Muscle layer of duodenum (tissue), 2 donors: ENCODE measurements around the gene RPRD1B.

Source experiments
- H3K27ac ChIP-seq: one replicate; pipeline ENCODE4 v1.7.0; 2013; ENCODE audit warnings: mild to moderate bottlenecking, low read length
- H3K27me3 ChIP-seq: one replicate; pipeline ENCODE4 v1.7.0; 2013; ENCODE audit warnings: low read depth, mild to moderate bottlenecking, control low read depth, low read length
- H3K36me3 ChIP-seq, 2 donors: one replicate each; pipeline ENCODE4 v1.7.0; 2013; ENCODE audit warnings: low read length in 2 of 2, control low read depth in 1 of 2, mild to moderate bottlenecking in 1 of 2; ENCODE audit not compliant: insufficient read depth in 2 of 2, control insufficient read depth in 1 of 2
- H3K4me1 ChIP-seq, 2 donors: one replicate each; pipeline ENCODE4 v1.7.0; 2013; ENCODE audit warnings: low read length in 2 of 2, mild to moderate bottlenecking in 2 of 2, control low read depth in 1 of 2, moderate library complexity in 1 of 2; ENCODE audit not compliant: insufficient read depth in 2 of 2, control insufficient read depth in 1 of 2
- H3K4me3 ChIP-seq, 2 donors: one replicate each; pipeline ENCODE4 v1.7.0; 2013; ENCODE audit warnings: low read length in 2 of 2, low read depth in 1 of 2, mild to moderate bottlenecking in 1 of 2
- H3K9me3 ChIP-seq, 2 donors: one replicate each; pipeline ENCODE4 v1.7.0; 2013; ENCODE audit warnings: low read length in 2 of 2, control low read depth in 1 of 2, mild to moderate bottlenecking in 1 of 2; ENCODE audit not compliant: control insufficient read depth in 1 of 2
- donor health status: healthy.

Gene RPRD1B

GRCh38 chr20:38133680-38134426, 100.3 kb downstream of the RPRD1B start:
- peaks cover 0 to 7% of the 10 kb centered on the region in 2 donors for H3K4me1 ChIP-seq

GRCh38 chr20:38134427-38135270, 101.1 kb downstream of the RPRD1B start:
- no peak overlapping the region for H3K27ac ChIP-seq
- H3K9me3 ChIP-seq = no peaks in the 10 kb centered on the region
- peaks cover 0 to 32% of the 10 kb centered on the region in 2 donors for H3K36me3 ChIP-seq
- peaks cover 0 to 7% of the 10 kb centered on the region in 2 donors for H3K4me1 ChIP-seq
- no peaks in the 10 kb centered on the region for H3K27me3 ChIP-seq
- no peak overlapping the region for H3K4me3 ChIP-seq

More at GRCh38 chr20:38133680-38134426, 100.3 kb downstream of the RPRD1B start:
- no peaks in the 10 kb centered on the region for H3K27me3 ChIP-seq
- H3K27ac ChIP-seq = no peak overlapping the region
- no peak overlapping the region for H3K4me3 ChIP-seq
- H3K9me3 ChIP-seq = no peaks in the 10 kb centered on the region
- peaks cover 0 to 35% of the 10 kb centered on the region in 2 donors for H3K36me3 ChIP-seq

- peaks cover 0 to 7% of the 10 kb centered on the region in 2 donors for H3K4me1 ChIP-seq
- H3K36me3 ChIP-seq = peaks cover 0 to 30% of the 10 kb centered on the region in 2 donors
- H3K27ac ChIP-seq = no peak overlapping the region
- no peak overlapping the region for H3K4me3 ChIP-seq
- no peaks in the 10 kb centered on the region for H3K9me3 ChIP-seq
- H3K27me3 ChIP-seq = no peaks in the 10 kb centered on the region
These were observed 101.7 kb downstream of the RPRD1B start for GRCh38 chr20:38135271-38135650.

GRCh38 chr20:38135651-38136420, 102.3 kb downstream of the RPRD1B start:
- H3K4me3 ChIP-seq = no peak overlapping the region
- no peaks in the 10 kb centered on the region for H3K9me3 ChIP-seq
- H3K4me1 ChIP-seq = peaks cover 0 to 7% of the 10 kb centered on the region in 2 donors
- no peak overlapping the region for H3K27ac ChIP-seq
- H3K27me3 ChIP-seq = no peaks in the 10 kb centered on the region
- peaks cover 0 to 30% of the 10 kb centered on the region in 2 donors for H3K36me3 ChIP-seq

- Histone ChIP-seq H3K27me3 (no peaks in the 10 kb centered on the region), H3K4me3 (no peak overlapping the region), H3K27ac (no peak overlapping the region), H3K9me3 (no peaks in the 10 kb centered on the region), H3K36me3 (peaks cover 0 to 30% of the 10 kb centered on the region in 2 donors), H3K4me1 (peaks cover 0 to 7% of the 10 kb centered on the region in 2 donors)
These were observed 103.1 kb downstream of the RPRD1B start for GRCh38 chr20:38136421-38137245.

GRCh38 chr20:38137441-38138037, 104.0 kb downstream of the RPRD1B start:
- Histone ChIP-seq H3K4me3 (no peak overlapping the region), H3K27me3 (no peaks in the 10 kb centered on the region), H3K4me1 (peaks cover 0 to 11% of the 10 kb centered on the region in 2 donors), H3K27ac (no peak overlapping the region), H3K36me3 (peaks cover 0 to 24% of the 10 kb centered on the region in 2 donors), H3K9me3 (no peaks in the 10 kb centered on the region)

- peaks cover 0 to 21% of the 10 kb centered on the region in 2 donors for H3K36me3 ChIP-seq
- H3K27me3 ChIP-seq = no peaks in the 10 kb centered on the region
- H3K4me1 ChIP-seq = peaks cover 2 to 17% of the 10 kb centered on the region in 2 donors
- H3K9me3 ChIP-seq = no peaks in the 10 kb centered on the region
- no peak overlapping the region for H3K27ac ChIP-seq
- no peak overlapping the region for H3K4me3 ChIP-seq
These were observed 104.7 kb downstream of the RPRD1B start for GRCh38 chr20:38138086-38138778.

GRCh38 chr20:38139156-38139912, 105.8 kb downstream of the RPRD1B start:
- Histone ChIP-seq H3K36me3 (peaks cover 0 to 21% of the 10 kb centered on the region in 2 donors), H3K9me3 (no peaks in the 10 kb centered on the region), H3K4me1 (peaks cover 11 to 24% of the 10 kb centered on the region in 2 donors), H3K27ac (no peak overlapping the region), H3K27me3 (no peaks in the 10 kb centered on the region), H3K4me3 (no peak overlapping the region)

GRCh38 chr20:38139977-38140753, 106.6 kb downstream of the RPRD1B start:
- Histone ChIP-seq H3K36me3 (peaks cover 0 to 21% of the 10 kb centered on the region in 2 donors), H3K27me3 (no peaks in the 10 kb centered on the region), H3K9me3 (no peaks in the 10 kb centered on the region), H3K4me1 (peaks cover 18 to 29% of the 10 kb centered on the region in 2 donors), H3K4me3 (no peak overlapping the region), H3K27ac (no peak overlapping the region)
